T-helper 2 cell (primary cell): ENCODE results near the gene UXT.

Source experiments
- DNase-seq, 5 experiments: peaks; one replicate each; pipeline versions ENCODE4 v3.0.0 to v3.0.0-alpha.2; 2012 to 2022

The UXT gene

GRCh38 chrX:47649271-47649670 is 9.7 kb downstream of the UXT start:
- DNase-seq, result no peak

- peak in 1 of 5 experiments; percentile 59 for DNase-seq
Observed at GRCh38 chrX:47648376-47648775, 10.6 kb downstream of the UXT start.

- DNase-seq, result no peak
Observed at GRCh38 chrX:47646636-47647035, 12.3 kb downstream of the UXT start.

- DNase-seq, result no peak
Observed at GRCh38 chrX:47645530-47645929, 13.4 kb downstream of the UXT start.

GRCh38 chrX:47644557-47645091 is 14.4 kb downstream of the UXT start:
- DNase-seq, result peak in 1 of 5 experiments; percentile 52

- DNase-seq, result peak in 1 of 5 experiments; percentile 16
Observed at GRCh38 chrX:47643926-47644325, 15.1 kb downstream of the UXT start.

- no peak for DNase-seq
Observed at GRCh38 chrX:47638816-47639215, 20.2 kb downstream of the UXT start.

GRCh38 chrX:47637546-47638195 is 21.3 kb downstream of the UXT start:
- DNase-seq, result peak in 2 of 5 experiments; percentile 16 to 50

- peak in 2 of 5 experiments; percentile 45 to 81 for DNase-seq
Observed at GRCh38 chrX:47634871-47635575, 24.0 kb downstream of the UXT start.

GRCh38 chrX:47633689-47634590 is 25.0 kb downstream of the UXT start:
- no peak for DNase-seq

- DNase-seq, result no peak
Observed at GRCh38 chrX:47632666-47633065, 26.3 kb downstream of the UXT start.

GRCh38 chrX:47631676-47632075 is 27.3 kb downstream of the UXT start:
- no peak for DNase-seq

GRCh38 chrX:47629419-47630200 is 29.4 kb downstream of the UXT start, which contains the start of gene CFP:
TSS of gene CFP (minus strand) at chrX:47629930. CDS start at chrX:47629844, 86 bp downstream.
- DNase-seq, result peak in 1 of 5 experiments; percentile 50

GRCh38 chrX:47628982-47629381 is 30.0 kb downstream of the UXT start:
- peak in 1 of 5 experiments; percentile 45 for DNase-seq

- no peak for DNase-seq
Observed at GRCh38 chrX:47625365-47625764, 33.6 kb downstream of the UXT start.

- peak in 3 of 5 experiments; percentile 17 to 49 (median 28) for DNase-seq
Observed at GRCh38 chrX:47623540-47624027, 35.4 kb downstream of the UXT start.

- no peak for DNase-seq
Observed at GRCh38 chrX:47621851-47622250, 37.1 kb downstream of the UXT start.

- DNase-seq, result no peak
Observed at GRCh38 chrX:47620303-47620685, 38.7 kb downstream of the UXT start.

GRCh38 chrX:47619486-47620302 is 39.3 kb downstream of the UXT start, which contains the start of gene SYN1:
TSS of gene SYN1 (minus strand) at chrX:47619857. CDS start at chrX:47619728, 129 bp downstream.
- DNase-seq, result peak; percentile 59 to 85 (median 74)

- no peak for DNase-seq
Observed at GRCh38 chrX:47618923-47619485, 40.0 kb downstream of the UXT start.
